IPS-18a (cell line): ENCODE measurements around the gene GPR137B.
"Not testable (repeated sequence)": the region's sequence is repeated elsewhere in the genome, so short reads cannot be mapped to it uniquely, and the experiment has no call there.

Source experiments
- H3K27ac ChIP-seq: one replicate; pipeline ENCODE4 v1.5.1; 2013; ENCODE audit warnings: low read length
- H3K27me3 ChIP-seq: one replicate; pipeline ENCODE4 v1.6.1; 2013; ENCODE audit warnings: mild to moderate bottlenecking, low read length; ENCODE audit not compliant: control insufficient read depth, insufficient read depth
- H3K36me3 ChIP-seq: one replicate; pipeline ENCODE4 v1.6.1; 2013; ENCODE audit warnings: low read depth, low read length; ENCODE audit not compliant: control insufficient read depth
- H3K4me1 ChIP-seq: one replicate; pipeline ENCODE4 v1.6.1; 2013; ENCODE audit warnings: low read depth, low read length; ENCODE audit not compliant: control insufficient read depth
- H3K4me3 ChIP-seq: one replicate; pipeline ENCODE4 v1.5.1; 2013; ENCODE audit warnings: low read length
- H3K9ac ChIP-seq: one replicate; pipeline ENCODE4 v1.6.1; 2013; ENCODE audit warnings: mild to moderate bottlenecking, low read length, moderate library complexity
- H3K9me3 ChIP-seq: one replicate; pipeline ENCODE4 v1.6.1; 2013; ENCODE audit warnings: low read depth, low read length; ENCODE audit not compliant: control insufficient read depth

Gene GPR137B

DNA sequence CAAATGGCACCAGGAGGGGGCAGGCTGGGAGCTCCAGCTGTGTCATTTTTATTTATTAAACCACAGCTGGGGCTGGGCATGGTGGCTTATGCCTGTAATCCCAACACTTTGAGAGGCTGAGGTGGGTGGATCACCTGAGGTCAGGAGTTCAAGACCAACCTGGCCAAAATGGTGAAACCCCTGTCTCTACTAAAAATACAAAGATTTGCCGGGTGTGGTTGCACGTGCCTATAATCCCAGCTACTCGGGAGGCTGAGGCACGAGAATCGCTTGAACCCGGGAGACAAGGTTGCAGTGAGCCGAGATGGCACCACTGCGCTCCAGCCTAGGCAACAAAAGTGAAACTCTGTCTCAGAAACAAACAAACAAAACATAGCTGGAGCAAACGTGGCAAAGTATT lies 15.7 kb downstream of the GPR137B start:
- not testable (repeated sequence) for H3K4me3 ChIP-seq, H3K9me3 ChIP-seq, H3K9ac ChIP-seq, H3K27me3 ChIP-seq, H3K36me3 ChIP-seq, H3K27ac ChIP-seq, H3K4me1 ChIP-seq

DNA sequence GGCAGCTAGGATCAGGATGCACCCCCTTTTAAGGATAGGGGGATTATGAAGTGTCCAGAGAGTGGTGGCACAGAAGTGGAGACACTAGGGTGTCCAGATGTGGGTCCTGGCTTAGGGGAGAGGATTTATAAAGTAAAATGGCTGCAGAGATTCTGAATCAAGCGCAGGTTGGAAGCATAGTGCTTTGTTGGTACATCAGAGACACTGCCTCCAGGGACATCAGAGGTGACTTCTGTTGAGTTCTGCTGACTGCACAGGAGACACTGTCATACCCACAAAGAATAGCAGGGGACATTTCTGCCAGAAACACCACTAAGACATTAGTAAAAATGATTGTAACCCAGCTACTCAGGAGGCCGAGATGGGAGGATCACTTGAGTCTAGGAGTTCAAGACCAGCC lies 16.4 kb downstream of the GPR137B start:
- Histone ChIP-seq H3K27me3 (no peaks in the 10 kb centered on the region), H3K36me3 (no peaks in the 10 kb centered on the region), H3K9me3 (no peaks in the 10 kb centered on the region), H3K4me3 (no peak overlapping the region), H3K27ac (no peak overlapping the region), H3K9ac (no peak overlapping the region), H3K4me1 (no peaks in the 10 kb centered on the region)

DNA sequence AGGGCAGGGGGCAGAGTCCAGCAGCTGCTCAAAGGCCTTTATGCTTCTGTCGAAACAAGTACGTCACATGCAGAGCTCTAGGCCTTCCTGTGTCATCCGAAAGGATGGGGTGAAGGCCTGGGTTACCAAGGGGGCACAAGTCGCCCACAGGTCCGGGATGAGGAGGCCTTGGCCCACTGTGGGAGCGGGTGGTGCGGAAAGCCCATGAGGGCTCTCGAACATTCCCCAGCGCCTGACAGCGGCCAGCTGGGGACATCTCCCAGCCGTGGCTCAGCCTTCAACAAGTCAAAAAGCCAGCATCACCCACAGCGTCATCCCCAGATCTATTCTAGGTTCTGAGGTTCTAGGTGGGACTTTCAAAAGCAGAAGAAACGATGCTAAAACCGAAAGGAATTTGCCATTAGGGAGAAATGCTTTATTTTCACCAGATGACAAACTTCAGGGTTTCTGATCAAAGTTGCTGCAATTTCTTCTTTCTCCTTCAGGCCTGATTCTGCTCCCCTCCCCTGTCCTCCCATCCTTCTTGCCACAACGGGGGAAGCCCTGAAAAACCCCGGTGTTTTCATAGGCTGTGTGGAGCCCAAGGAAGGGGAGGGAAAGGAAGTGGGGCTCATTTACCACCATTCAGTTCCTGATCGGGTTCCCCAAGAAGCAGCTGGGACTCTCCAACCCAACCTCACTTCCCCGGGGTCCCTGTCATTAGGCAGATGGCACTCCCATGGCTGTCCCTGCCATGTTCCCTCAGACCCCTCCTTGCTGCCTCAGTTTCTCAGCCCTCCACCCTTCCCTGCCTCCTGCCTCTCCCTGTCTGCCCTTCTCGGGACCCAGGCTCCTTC lies 17.6 kb downstream of the GPR137B start:
- no peak overlapping the region for H3K9ac ChIP-seq

DNA sequence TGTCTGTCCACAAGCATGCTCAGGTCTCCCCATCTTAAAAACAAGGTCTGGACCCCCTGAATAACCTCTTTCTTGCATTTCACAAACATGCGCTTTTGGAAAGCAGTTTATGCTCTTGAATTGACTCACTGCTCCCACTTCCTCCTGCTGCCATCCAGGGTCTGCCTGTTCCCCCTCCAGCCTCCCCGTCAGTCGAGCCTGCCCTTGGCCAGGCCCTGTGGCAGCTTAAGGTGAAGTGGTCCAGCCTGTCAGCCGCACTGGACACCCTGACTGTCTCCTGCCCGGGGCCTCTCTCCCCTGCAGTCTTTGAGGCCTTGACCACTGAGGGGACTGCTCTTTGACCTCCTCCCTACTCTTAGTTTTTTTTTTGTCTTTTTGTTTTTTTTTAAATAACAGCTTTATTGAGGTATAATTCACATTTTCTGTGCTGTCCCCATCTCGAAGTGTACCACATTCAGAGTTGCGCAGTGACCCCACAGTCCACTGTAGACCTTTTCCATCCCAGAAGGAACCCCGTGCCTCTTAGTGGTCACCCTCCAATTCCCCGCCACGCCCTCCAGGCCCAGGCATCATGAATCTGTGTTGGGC lies 18.3 kb downstream of the GPR137B start:
- Histone ChIP-seq H3K36me3 (no peaks in the 10 kb centered on the region), H3K27ac (no peak overlapping the region), H3K9ac (no peak overlapping the region), H3K9me3 (no peaks in the 10 kb centered on the region), H3K4me3 (no peak overlapping the region), H3K27me3 (no peaks in the 10 kb centered on the region), H3K4me1 (no peaks in the 10 kb centered on the region)

More for the DNA sequence above, 17.6 kb downstream of the GPR137B start:
- no peak overlapping the region for H3K4me3 ChIP-seq
- no peaks in the 10 kb centered on the region for H3K36me3 ChIP-seq
- no peaks in the 10 kb centered on the region for H3K27me3 ChIP-seq
- H3K9me3 ChIP-seq: no peaks in the 10 kb centered on the region
- no peak overlapping the region for H3K27ac ChIP-seq
- H3K4me1 ChIP-seq: no peaks in the 10 kb centered on the region

DNA sequence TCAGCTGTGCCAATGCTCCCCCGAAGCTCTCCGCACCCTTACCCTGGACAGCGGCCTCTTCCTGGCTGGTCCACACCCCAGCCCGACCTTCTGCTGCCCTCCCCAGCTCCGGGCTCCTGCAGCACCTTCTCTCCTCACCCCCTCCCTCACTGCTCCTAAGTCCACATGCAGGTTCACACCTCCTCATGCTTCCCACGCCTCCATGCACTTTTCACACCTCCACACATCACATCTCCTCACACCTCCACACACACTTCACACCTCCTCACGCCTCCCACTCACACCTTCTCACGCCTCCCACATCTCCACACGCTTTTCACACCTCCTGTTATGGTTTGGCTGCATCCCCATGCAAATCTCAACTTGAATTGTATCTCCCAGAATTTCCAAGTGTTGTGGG lies 18.9 kb downstream of the GPR137B start:
- Histone ChIP-seq H3K4me3 (no peak overlapping the region), H3K4me1 (no peaks in the 10 kb centered on the region), H3K9me3 (no peaks in the 10 kb centered on the region), H3K27me3 (no peaks in the 10 kb centered on the region), H3K9ac (no peak overlapping the region), H3K36me3 (no peaks in the 10 kb centered on the region), H3K27ac (no peak overlapping the region)

DNA sequence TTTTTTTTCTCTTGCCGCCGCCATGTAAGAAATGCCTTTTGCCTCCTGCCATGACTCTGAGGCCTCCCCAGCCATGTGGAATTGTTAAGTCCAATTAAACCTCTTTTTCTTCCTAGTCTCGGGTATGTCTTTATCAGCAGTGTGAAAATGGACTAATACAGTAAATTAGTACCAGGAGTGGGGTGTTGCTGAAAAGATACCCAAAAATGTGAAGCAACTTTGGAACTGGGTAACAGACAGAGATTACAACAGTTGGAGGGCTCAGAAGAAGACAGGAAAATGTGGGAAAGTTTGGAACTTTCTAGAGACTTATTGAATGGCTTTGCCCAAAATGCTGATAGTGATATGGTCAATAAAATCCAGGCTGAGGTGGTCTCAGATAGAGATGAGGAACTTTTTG lies 19.4 kb downstream of the GPR137B start:
- H3K36me3 ChIP-seq, H3K27ac ChIP-seq, H3K27me3 ChIP-seq, H3K9me3 ChIP-seq, H3K9ac ChIP-seq, H3K4me1 ChIP-seq, H3K4me3 ChIP-seq: not testable (repeated sequence)

DNA sequence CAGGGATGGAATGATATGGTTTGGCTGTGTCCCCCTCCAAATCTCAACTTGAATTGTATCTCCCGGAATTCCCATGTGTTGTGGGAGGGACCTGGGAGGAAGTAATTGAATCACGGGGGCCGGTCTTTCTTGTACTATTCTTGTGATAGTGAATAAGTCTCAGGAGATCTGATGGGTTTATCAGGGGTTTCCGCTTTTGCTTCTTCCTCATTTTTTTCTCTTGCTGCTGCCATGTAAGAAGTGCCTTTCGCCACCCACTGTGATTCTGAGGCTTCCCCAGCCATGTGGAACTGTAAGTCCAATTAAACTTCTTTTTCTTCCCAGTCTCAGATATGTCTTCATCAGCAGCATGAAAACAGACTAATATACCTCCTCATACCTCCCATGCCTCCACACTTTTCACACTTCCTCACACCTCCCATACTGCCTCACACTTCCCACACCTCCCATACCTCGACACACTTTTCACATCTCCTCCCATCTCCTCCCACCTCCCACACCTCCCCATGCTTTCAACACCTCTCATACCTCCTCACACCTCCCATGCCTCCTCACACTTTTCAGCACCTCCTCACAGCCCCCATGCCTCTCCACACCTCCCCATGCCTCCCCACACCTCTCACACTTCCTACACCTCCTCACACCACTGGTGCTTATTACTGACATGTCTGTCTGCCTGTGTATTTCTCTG lies 21.3 kb downstream of the GPR137B start:
- H3K9ac ChIP-seq: no peak overlapping the region
- H3K4me1 ChIP-seq: no peaks in the 10 kb centered on the region
- no peaks in the 10 kb centered on the region for H3K9me3 ChIP-seq
- no peaks in the 10 kb centered on the region for H3K36me3 ChIP-seq
- no peak overlapping the region for H3K4me3 ChIP-seq
- H3K27ac ChIP-seq: no peak overlapping the region
- H3K27me3 ChIP-seq: no peaks in the 10 kb centered on the region

DNA sequence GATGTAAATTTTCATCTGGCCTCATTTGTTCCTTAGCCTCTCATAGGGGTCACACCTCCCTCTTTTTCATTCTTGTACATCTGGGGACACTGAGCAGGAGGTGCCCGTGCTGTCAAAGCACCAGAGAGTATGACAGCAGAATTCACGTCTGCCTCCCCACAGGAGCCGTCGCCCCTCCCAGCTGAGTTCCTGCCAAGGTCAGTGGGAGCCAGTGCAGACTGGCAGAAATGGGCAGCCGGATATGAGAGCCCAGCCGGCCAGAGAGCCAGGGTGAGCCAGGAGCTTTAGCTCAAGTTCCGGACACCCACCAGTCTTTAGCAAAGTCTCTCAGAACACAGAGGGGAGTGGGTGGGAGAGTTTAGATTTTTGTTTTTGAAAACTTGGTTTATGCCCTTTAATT lies 21.9 kb downstream of the GPR137B start:
- Histone ChIP-seq H3K9ac (no peak overlapping the region), H3K9me3 (no peaks in the 10 kb centered on the region), H3K4me3 (no peak overlapping the region), H3K4me1 (no peaks in the 10 kb centered on the region), H3K36me3 (no peaks in the 10 kb centered on the region), H3K27me3 (no peaks in the 10 kb centered on the region), H3K27ac (no peak overlapping the region)

DNA sequence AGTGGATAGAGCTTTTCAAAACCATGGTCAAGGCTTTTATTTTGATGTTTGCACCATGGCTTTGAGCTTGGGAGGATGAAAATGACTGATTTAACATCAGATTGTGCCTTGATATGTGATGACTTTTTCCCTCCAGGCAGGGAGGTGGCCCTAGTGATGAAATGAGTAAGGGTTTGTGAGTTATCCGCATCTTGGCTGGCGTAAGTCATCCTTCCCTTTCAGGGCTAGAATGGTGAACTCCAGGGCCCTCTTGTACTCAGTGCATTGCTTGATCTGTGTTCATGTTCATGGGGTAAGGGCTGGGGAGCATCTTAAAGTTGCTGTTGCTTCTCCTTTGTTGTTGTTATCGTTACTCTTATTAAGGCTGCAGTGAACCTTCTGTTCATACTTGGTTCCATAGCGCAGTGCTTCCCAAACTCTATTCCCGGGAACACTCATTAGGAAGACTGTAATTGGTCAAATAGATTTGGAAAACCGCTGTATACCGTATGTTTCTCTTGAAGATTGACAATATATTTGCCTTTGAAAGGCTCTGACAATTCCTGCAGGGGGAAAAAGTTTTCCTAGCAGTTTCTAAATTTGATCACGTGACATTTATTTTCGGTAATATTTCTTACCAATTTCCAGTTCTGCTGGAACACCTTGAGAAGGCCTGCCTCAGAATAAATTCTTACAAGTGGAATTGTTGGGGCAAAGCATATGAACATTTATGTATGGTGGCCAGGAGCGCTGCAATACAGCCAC lies 23.1 kb downstream of the GPR137B start:
- H3K36me3 ChIP-seq: no peaks in the 10 kb centered on the region

DNA sequence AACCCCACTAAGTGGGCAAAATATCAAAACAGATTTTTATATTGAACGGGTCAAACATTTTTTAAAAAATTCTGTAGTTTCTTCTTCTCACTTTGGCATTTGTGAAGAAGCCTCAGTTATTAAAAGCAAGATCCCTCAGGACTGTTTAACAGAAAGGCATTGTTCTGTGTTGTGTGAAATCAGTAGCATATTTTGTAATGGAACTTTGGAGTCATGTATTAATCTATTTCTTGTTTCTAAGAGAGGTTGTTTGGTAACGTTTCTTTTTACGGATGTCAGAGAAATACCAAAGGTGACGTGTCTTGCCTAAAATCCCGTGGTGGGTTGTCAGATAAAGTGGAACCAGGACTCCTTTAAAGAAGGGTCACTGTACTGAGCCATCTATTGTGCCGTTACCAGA lies 23.7 kb downstream of the GPR137B start:
- no peaks in the 10 kb centered on the region for H3K27me3 ChIP-seq
- H3K4me1 ChIP-seq: no peaks in the 10 kb centered on the region
- no peak overlapping the region for H3K9ac ChIP-seq
- no peaks in the 10 kb centered on the region for H3K36me3 ChIP-seq
- H3K27ac ChIP-seq: no peak overlapping the region
- no peaks in the 10 kb centered on the region for H3K9me3 ChIP-seq
- no peak overlapping the region for H3K4me3 ChIP-seq

More for the DNA sequence above, 23.1 kb downstream of the GPR137B start:
- no peak overlapping the region for H3K9ac ChIP-seq
- H3K27me3 ChIP-seq: no peaks in the 10 kb centered on the region
- H3K4me3 ChIP-seq: no peak overlapping the region
- no peak overlapping the region for H3K27ac ChIP-seq
- H3K4me1 ChIP-seq: no peaks in the 10 kb centered on the region
- no peaks in the 10 kb centered on the region for H3K9me3 ChIP-seq

DNA sequence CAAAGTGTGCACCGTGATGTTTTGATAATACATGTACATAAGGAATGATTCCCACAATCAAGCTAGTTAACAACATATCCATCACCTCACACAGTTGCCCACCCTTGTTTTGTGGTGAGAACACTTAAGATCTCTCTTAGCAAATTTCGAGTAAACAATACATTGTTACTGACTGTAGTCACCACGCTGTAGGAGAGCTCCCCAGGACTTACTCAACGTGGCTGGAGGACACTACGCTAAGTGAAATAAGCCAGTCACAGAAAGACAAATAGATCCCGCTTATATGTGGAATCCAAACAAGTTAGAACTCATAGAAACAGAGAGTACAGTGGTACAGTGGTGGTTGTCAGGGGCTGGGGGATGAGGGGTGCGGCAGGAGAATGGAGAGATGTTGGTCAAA lies 24.8 kb downstream of the GPR137B start:
- Histone ChIP-seq H3K27me3 (no peaks in the 10 kb centered on the region), H3K4me3 (no peak overlapping the region), H3K27ac (no peak overlapping the region), H3K9ac (no peak overlapping the region), H3K9me3 (no peaks in the 10 kb centered on the region), H3K36me3 (no peaks in the 10 kb centered on the region), H3K4me1 (no peaks in the 10 kb centered on the region)
